CD4-positive, alpha-beta T cell treated with Interleukin-17A for 1 hour (primary cell): ENCODE results near the gene MICU1.
A peak's percentile ranks its signal among the peaks of the same experiment; 100 is the strongest.

Source experiments
- DNase-seq: peaks from one replicate; pipeline ENCODE4 v3.0.0-alpha.2; 2020

The MICU1 gene

GRCh38 chr10:72340510-72341261 is 285.2 kb downstream of the MICU1 start:
- peak; percentile 83 for DNase-seq

- DNase-seq: no peak
Observed at GRCh38 chr10:72338180-72338579, 287.7 kb downstream of the MICU1 start.

GRCh38 chr10:72337722-72338121 is 288.2 kb downstream of the MICU1 start:
- no peak for DNase-seq

GRCh38 chr10:72337039-72337629 is 288.7 kb downstream of the MICU1 start:
- peak; percentile 64 for DNase-seq

GRCh38 chr10:72336259-72337038 is 289.4 kb downstream of the MICU1 start:
- no peak for DNase-seq

- peak; percentile 57 for DNase-seq
Observed at GRCh38 chr10:72335394-72336258, 290.3 kb downstream of the MICU1 start.

- DNase-seq: peak; percentile 89
Observed at GRCh38 chr10:72334825-72335393, 291.0 kb downstream of the MICU1 start.

- DNase-seq: peak; percentile 30
Observed at GRCh38 chr10:72334196-72334824, 291.6 kb downstream of the MICU1 start.

- no peak for DNase-seq
Observed at GRCh38 chr10:72333112-72334015, 292.5 kb downstream of the MICU1 start.

- no peak for DNase-seq
Observed at GRCh38 chr10:72332423-72333111, 293.3 kb downstream of the MICU1 start.

- peak; percentile 93 for DNase-seq
Observed at GRCh38 chr10:72331575-72332422, 294.1 kb downstream of the MICU1 start.

- no peak for DNase-seq
Observed at GRCh38 chr10:72330069-72330426, 295.8 kb downstream of the MICU1 start.

- DNase-seq: no peak
Observed at GRCh38 chr10:72329290-72330068, 296.4 kb downstream of the MICU1 start.

- no peak for DNase-seq
Observed at GRCh38 chr10:72328829-72329204, 297.1 kb downstream of the MICU1 start.

- no peak for DNase-seq
Observed at GRCh38 chr10:72328045-72328828, 297.6 kb downstream of the MICU1 start.

GRCh38 chr10:72326665-72327603 is 298.9 kb downstream of the MICU1 start:
- DNase-seq: peak; percentile 86
